K562 (cell line): ENCODE data around the gene LRCOL1. TPM values are rescaled to one million over a fixed set of nuclear protein-coding genes. Genes with fewer than 3 reads are reported as not detected.
A peak's percentile ranks its signal among the peaks of the same experiment; 100 is the strongest.

Experiments
- DEAF1 ChIP-seq: fragments of 450-650 bp; formaldehyde crosslinking; IDR thresholded peaks from 2 replicates; pipeline ENCODE4 v1.4.0; 2020; ENCODE audit warnings: mild to moderate bottlenecking, moderate library complexity
- E2F1 ChIP-seq: sonication (generic); formaldehyde crosslinking; IDR thresholded peaks from 2 replicates; pipeline ENCODE4 v1.8.1; 2023; ENCODE audit warnings: mild to moderate bottlenecking, missing genetic modification reagents, moderate library complexity
- EWSR1 ChIP-seq: fragments of 450-650 bp; IDR thresholded peaks from 2 replicates; pipeline ENCODE4 v1.6.1; 2018; ENCODE audit warnings: borderline replicate concordance, mild to moderate bottlenecking, low read depth, moderate library complexity; ENCODE audit not compliant: partially characterized antibody
- MIER1 ChIP-seq: fragments of 450-650 bp; IDR thresholded peaks from 2 replicates; pipeline ENCODE4 v1.6.1; 2016; ENCODE audit warnings: antibody characterized with exemption, mild to moderate bottlenecking, low read depth
- NFIX ChIP-seq: fragments of 250-450 bp; sonication (Bioruptor Pico); IDR thresholded peaks from 2 replicates; pipeline ENCODE4 v1.4.0; 2020; ENCODE audit warnings: low read depth, mild to moderate bottlenecking, moderate library complexity
- SMARCA5 ChIP-seq: fragments of 450-650 bp; IDR thresholded peaks from 2 replicates; pipeline ENCODE4 v1.6.1; 2016
- ZBTB2 ChIP-seq: fragments of 450-650 bp; IDR thresholded peaks from 2 replicates; pipeline ENCODE4 v1.6.1; 2016; ENCODE audit warnings: antibody characterized with exemption
- ZNF407 ChIP-seq: fragments of 450-650 bp; IDR thresholded peaks from 2 replicates; pipeline ENCODE4 v1.6.1; 2016; ENCODE audit warnings: low read depth
- ZNF639 ChIP-seq, 2 experiments: fragments of 200-800 bp in 1 of 2; sonication (Bioruptor generic) in 1 of 2; sonication (generic) in 1 of 2; formaldehyde crosslinking in 1 of 2; IDR thresholded peaks in 1 of 2; conservative IDR thresholded peaks in 1 of 2; 2 replicates each; pipeline versions ENCODE4 v1.5.0 to v1.6.1; 2016 to 2020; ENCODE audit warnings: missing compliant biosample characterization in 1 of 2, missing genetic modification characterization in 1 of 2, missing genetic modification reagents in 1 of 2
- polyA plus RNA-seq, 8 experiments: library from polyadenylated mRNA; depleted of rRNA in 4 of 8; stranded (reverse) in 5 of 8; unstranded in 3 of 8; fragments of >200 nt; fragmentation: Nextera tagmentation in 2 of 8; fragmentation: Illumina TruSeq in 1 of 8; extraction: Ambion mirVana in 2 of 8; extraction: Trizol in 1 of 8; gene quantifications; 2 replicates each; pipeline versions ENCODE4 v1.2.1 to v1.2.3, GENCODE V29; 2011 to 2014; ENCODE audit warnings: inconsistent platforms in 1 of 8, missing spikeins in 1 of 8
- total RNA-seq, 7 experiments: library from RNA; depleted of rRNA in 6 of 7; stranded (reverse); fragments of >200 nt in 6 of 7; fragmentation: Illumina TruSeq in 2 of 7; extraction: Trizol in 2 of 7; gene quantifications; 2 replicates each; pipeline versions ENCODE4 v1.2.1 to v1.2.3, GENCODE V29; 2011 to 2021; ENCODE audit warnings: low replicate concordance in 1 of 7

The LRCOL1 gene
- total and polyA plus RNA-seq, 9 of the 15 experiments (the other 6 are each of a cell fraction or from before 2014, with no cell fraction given) = not detected

GRCh38 chr12:132600048-132601032 is 10.0 kb downstream of the LRCOL1 start (continued):
- 0 out of 2 replicates have a peak, but pooled peaks have one; percentile 31 for TF ChIP-seq ZBTB2
- no peak for TF ChIP-seq ZNF639 (CRISPR knock-in tag; conservative IDR thresholded peaks at IDR 0.05 in 1 of 2, IDR thresholded peaks at IDR 0.05 in 1 of 2)
- TF ChIP-seq SMARCA5 = no peak
- TF ChIP-seq DEAF1 = peak; percentile 22; the same call in 1 of the 2 replicates
- no peak for TF ChIP-seq NFIX (CRISPR knock-in tag)
- 0 out of 2 replicates have a peak, but pooled peaks have one; percentile 47 for TF ChIP-seq E2F1
- no peak for TF ChIP-seq EWSR1
- TF ChIP-seq MIER1 = no peak
- TF ChIP-seq ZNF407 = no peak
